Upper lobe of left lung (tissue), 4 donors: Measurements from ENCODE around the gene WWC1.

Source experiments
- EP300 ChIP-seq, 4 donors: sonication (generic); formaldehyde crosslinking; IDR thresholded peaks; one replicate each; pipeline ENCODE4 v1.5.1; 2017; ENCODE audit warnings: antibody characterized with exemption in 4 of 4, control low read depth in 2 of 4
- POLR2AphosphoS5 ChIP-seq, 2 donors: sonication (generic); formaldehyde crosslinking; IDR thresholded peaks; one replicate each; pipeline ENCODE4 v1.5.1; 2017; ENCODE audit warnings: antibody characterized with exemption in 2 of 2
- TF ChIP-seq, protein P1 (sequence below), 6 experiments: fragments of 450-650 bp in 4 of 6; fragments of 200-600 bp in 2 of 6; sonication (generic) in 2 of 6; IDR thresholded peaks; one replicate each; pipeline ENCODE4 v1.5.1; 2016 to 2019; ENCODE audit warnings: antibody characterized with exemption in 6 of 6

DNA sequence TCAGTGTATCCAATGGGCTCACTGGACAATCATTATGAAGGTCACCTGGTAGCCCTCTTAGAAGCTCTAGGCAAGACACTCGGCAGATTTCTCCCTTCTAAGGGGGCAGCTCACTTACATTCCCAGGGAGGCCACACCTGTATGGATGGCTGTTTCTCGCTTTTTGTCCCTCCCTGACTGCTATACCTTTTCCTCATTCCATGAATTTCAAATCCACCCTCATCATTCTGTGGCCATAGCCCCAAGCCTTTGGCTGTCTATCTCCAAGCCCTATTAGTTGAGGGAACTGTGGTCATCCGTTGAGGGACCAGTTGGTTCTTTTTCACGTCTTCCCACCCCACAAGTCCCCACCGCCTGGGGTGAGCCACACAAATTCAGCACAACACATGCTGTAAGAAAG, 109.8 kb downstream of the WWC1 start:
- no peak for TF ChIP-seq POLR2AphosphoS5 (IDR thresholded peaks at IDR 0.05)
- TF ChIP-seq, protein P1, sequence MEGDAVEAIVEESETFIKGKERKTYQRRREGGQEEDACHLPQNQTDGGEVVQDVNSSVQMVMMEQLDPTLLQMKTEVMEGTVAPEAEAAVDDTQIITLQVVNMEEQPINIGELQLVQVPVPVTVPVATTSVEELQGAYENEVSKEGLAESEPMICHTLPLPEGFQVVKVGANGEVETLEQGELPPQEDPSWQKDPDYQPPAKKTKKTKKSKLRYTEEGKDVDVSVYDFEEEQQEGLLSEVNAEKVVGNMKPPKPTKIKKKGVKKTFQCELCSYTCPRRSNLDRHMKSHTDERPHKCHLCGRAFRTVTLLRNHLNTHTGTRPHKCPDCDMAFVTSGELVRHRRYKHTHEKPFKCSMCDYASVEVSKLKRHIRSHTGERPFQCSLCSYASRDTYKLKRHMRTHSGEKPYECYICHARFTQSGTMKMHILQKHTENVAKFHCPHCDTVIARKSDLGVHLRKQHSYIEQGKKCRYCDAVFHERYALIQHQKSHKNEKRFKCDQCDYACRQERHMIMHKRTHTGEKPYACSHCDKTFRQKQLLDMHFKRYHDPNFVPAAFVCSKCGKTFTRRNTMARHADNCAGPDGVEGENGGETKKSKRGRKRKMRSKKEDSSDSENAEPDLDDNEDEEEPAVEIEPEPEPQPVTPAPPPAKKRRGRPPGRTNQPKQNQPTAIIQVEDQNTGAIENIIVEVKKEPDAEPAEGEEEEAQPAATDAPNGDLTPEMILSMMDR (IDR thresholded peaks at IDR 0.05), result no peak
- TF ChIP-seq EP300 (IDR thresholded peaks at IDR 0.05), result no peak
